ENCODE measurements around the gene MBD5. TPM values are rescaled to one million over a fixed set of nuclear protein-coding genes. Genes with fewer than 3 reads are reported as not detected.

Gene MBD5
- polyA plus RNA-seq, 1 donor (not counting 4 experiments of a cell fraction or from before 2014, with no cell fraction given): 20.1 TPM

DNA sequence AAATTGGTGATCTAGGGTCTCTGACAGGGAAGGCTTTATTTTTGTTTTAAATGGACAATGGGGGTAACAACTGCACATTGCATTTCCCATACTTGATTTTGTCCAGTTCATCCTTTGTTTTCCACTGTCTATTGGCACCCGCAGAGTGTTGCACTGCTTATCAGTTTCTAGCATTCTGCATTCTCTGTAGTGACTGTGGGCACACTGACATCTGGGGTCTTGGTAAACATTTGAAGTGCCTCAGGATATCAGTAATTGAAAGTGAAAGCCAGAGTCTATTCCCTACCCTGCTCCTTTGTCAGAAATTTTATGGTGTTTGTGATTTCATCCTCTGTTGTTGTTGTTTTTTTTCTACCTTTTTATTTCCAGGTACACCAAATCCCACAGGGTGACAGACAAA lies 491.6 kb downstream of the MBD5 start:
- Histone ChIP-seq H3K9me3 (ENCODE audit: control insufficient read depth, low read depth, low read length) (no peaks in the 10 kb centered on the region), H3K9me1 (ENCODE audit: control insufficient read depth, extremely low read depth, insufficient read depth, low read length) (no peaks in the 10 kb centered on the region), H3K4me1 (ENCODE audit: control insufficient read depth, extremely low read depth, insufficient read depth, low read length) (peaks cover 2% of the 10 kb centered on the region), H3K4me3 (ENCODE audit: control insufficient read depth in 2 of 3, extremely low read depth in 1 of 3, insufficient read depth in 2 of 3, low read depth in 1 of 3, low read length in 3 of 3) (no peak overlapping the region), H3K27ac (ENCODE audit: control insufficient read depth, insufficient read depth, low read length) (no peak overlapping the region), H3K79me2 (ENCODE audit: control insufficient read depth, insufficient read depth, low read length) (no peaks in the 10 kb centered on the region), H4K20me1 (ENCODE audit: control insufficient read depth, extremely low read depth, insufficient read depth, low read length) (no peaks in the 10 kb centered on the region), H3K4me2 (ENCODE audit: control insufficient read depth, extremely low read depth, insufficient read depth, low read depth, low read length) (no peak overlapping the region), H3K36me3 (ENCODE audit: control insufficient read depth in 2 of 2, extremely low read depth in 1 of 2, insufficient read depth in 2 of 2, low read length in 2 of 2) (no peaks in the 10 kb centered on the region), H2AFZ (ENCODE audit: control insufficient read depth, low read length) (no peak overlapping the region), H3K27me3 (ENCODE audit: control insufficient read depth, extremely low read depth, insufficient read depth, low read length) (no peaks in the 10 kb centered on the region), H3K9ac (ENCODE audit: control insufficient read depth, extremely low read depth, insufficient read depth, low read length) (no peak overlapping the region)
- TF ChIP-seq, protein P1, sequence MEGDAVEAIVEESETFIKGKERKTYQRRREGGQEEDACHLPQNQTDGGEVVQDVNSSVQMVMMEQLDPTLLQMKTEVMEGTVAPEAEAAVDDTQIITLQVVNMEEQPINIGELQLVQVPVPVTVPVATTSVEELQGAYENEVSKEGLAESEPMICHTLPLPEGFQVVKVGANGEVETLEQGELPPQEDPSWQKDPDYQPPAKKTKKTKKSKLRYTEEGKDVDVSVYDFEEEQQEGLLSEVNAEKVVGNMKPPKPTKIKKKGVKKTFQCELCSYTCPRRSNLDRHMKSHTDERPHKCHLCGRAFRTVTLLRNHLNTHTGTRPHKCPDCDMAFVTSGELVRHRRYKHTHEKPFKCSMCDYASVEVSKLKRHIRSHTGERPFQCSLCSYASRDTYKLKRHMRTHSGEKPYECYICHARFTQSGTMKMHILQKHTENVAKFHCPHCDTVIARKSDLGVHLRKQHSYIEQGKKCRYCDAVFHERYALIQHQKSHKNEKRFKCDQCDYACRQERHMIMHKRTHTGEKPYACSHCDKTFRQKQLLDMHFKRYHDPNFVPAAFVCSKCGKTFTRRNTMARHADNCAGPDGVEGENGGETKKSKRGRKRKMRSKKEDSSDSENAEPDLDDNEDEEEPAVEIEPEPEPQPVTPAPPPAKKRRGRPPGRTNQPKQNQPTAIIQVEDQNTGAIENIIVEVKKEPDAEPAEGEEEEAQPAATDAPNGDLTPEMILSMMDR (optimal IDR thresholded peaks at IDR 0.05 in 1 of 3, IDR thresholded peaks at IDR 0.05 in 1 of 3, conservative IDR thresholded peaks at IDR 0.05 in 1 of 3; ENCODE audit: extremely low read depth in 1 of 3, insufficient read depth in 2 of 3, low read length in 3 of 3): no peak
- TF ChIP-seq EZH2 (IDR thresholded peaks at IDR 0.05; ENCODE audit: low read length): no peak
- DNase-seq (ENCODE audit: low read depth, low spot score) (no peak), FAIRE-seq (no peak)
- dilution Hi-C loops (cut with MboI; ENCODE audit: extremely low pct_ligation_motif_present, low sequenced_read_pairs): no loop called here

- no peaks in the 10 kb centered on the region for H3K27me3 ChIP-seq (ENCODE audit: control insufficient read depth, extremely low read depth, insufficient read depth, low read length)
- H3K4me2 ChIP-seq (ENCODE audit: control insufficient read depth, extremely low read depth, insufficient read depth, low read depth, low read length): no peak overlapping the region
- DNase-seq (ENCODE audit: low read depth, low spot score) (no peak), FAIRE-seq (no peak)
- H3K9me3 ChIP-seq (ENCODE audit: control insufficient read depth, low read depth, low read length): no peaks in the 10 kb centered on the region
- no peaks in the 10 kb centered on the region for H4K20me1 ChIP-seq (ENCODE audit: control insufficient read depth, extremely low read depth, insufficient read depth, low read length)
- no peak for TF ChIP-seq EZH2 (IDR thresholded peaks at IDR 0.05; ENCODE audit: low read length)
- TF ChIP-seq, protein P1 (optimal IDR thresholded peaks at IDR 0.05 in 1 of 3, IDR thresholded peaks at IDR 0.05 in 1 of 3, conservative IDR thresholded peaks at IDR 0.05 in 1 of 3; ENCODE audit: extremely low read depth in 1 of 3, insufficient read depth in 2 of 3, low read length in 3 of 3): no peak
- H3K9me1 ChIP-seq (ENCODE audit: control insufficient read depth, extremely low read depth, insufficient read depth, low read length): no peaks in the 10 kb centered on the region
- no peak overlapping the region for H2AFZ ChIP-seq (ENCODE audit: control insufficient read depth, low read length)
- no peaks in the 10 kb centered on the region for H3K36me3 ChIP-seq (ENCODE audit: control insufficient read depth in 2 of 2, extremely low read depth in 1 of 2, insufficient read depth in 2 of 2, low read length in 2 of 2)
- no peaks in the 10 kb centered on the region for H3K79me2 ChIP-seq (ENCODE audit: control insufficient read depth, insufficient read depth, low read length)
- H3K4me1 ChIP-seq (ENCODE audit: control insufficient read depth, extremely low read depth, insufficient read depth, low read length): peaks cover 2% of the 10 kb centered on the region
- H3K4me3 ChIP-seq (ENCODE audit: control insufficient read depth in 2 of 3, extremely low read depth in 1 of 3, insufficient read depth in 2 of 3, low read depth in 1 of 3, low read length in 3 of 3): no peak overlapping the region
- no peak overlapping the region for H3K9ac ChIP-seq (ENCODE audit: control insufficient read depth, extremely low read depth, insufficient read depth, low read length)
- no peak overlapping the region for H3K27ac ChIP-seq (ENCODE audit: control insufficient read depth, insufficient read depth, low read length)
- dilution Hi-C loops (cut with MboI; ENCODE audit: extremely low pct_ligation_motif_present, low sequenced_read_pairs): no loop called here
Observed at GRCh38 chr2:148513427-148513826, 492.5 kb downstream of the MBD5 start.
